ENCODE data around the gene SLC7A4. TPM values are rescaled to one million over a fixed set of nuclear protein-coding genes. Genes with fewer than 3 reads are reported as not detected.

Gene SLC7A4
- total RNA-seq, 1 donor from 2014 or later = under 0.01 TPM

DNA sequence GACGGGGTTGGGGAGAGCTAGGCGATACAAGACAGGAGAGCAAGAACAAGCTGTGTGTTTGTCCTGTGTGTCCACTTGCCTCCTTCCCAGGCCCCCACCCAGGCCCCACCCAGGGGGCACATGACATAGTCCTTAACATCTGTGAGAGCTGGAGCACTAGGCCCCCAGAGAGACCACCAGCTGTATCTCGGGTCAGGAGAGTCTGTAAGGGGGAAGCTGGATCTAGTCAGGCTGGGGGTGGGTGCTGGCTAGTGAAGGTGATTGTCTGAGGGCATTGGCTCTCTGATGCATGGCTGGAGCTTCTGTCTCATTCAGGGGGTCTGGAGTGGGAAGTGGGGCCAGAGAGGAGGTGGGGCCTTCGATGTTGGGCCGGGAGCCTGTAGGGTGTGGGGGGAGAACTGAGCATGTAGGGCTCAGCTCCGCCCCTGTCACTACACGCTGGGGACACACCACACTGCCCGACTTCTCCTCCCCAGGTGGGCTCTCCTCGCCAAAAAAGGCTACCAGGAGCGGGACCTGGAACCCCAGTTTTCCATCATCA lies 16.8 kb downstream of the SLC7A4 start:
- TF ChIP-seq, protein P1, sequence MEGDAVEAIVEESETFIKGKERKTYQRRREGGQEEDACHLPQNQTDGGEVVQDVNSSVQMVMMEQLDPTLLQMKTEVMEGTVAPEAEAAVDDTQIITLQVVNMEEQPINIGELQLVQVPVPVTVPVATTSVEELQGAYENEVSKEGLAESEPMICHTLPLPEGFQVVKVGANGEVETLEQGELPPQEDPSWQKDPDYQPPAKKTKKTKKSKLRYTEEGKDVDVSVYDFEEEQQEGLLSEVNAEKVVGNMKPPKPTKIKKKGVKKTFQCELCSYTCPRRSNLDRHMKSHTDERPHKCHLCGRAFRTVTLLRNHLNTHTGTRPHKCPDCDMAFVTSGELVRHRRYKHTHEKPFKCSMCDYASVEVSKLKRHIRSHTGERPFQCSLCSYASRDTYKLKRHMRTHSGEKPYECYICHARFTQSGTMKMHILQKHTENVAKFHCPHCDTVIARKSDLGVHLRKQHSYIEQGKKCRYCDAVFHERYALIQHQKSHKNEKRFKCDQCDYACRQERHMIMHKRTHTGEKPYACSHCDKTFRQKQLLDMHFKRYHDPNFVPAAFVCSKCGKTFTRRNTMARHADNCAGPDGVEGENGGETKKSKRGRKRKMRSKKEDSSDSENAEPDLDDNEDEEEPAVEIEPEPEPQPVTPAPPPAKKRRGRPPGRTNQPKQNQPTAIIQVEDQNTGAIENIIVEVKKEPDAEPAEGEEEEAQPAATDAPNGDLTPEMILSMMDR (IDR thresholded peaks at IDR 0.05; ENCODE audit: insufficient read depth, low read length, severe bottlenecking) = no peak
- Histone ChIP-seq H3K36me3 (ENCODE audit: control insufficient read depth, insufficient read depth, low read length) (no peaks in the 10 kb centered on the region), H3K27me3 (ENCODE audit: control insufficient read depth, insufficient read depth, low read length) (no peaks in the 10 kb centered on the region), H3K4me3 (ENCODE audit: low read depth, low read length) (no peak overlapping the region)
- FAIRE-seq = no peak
- DNase-seq (ENCODE audit: low read depth) = no peak

- DNase-seq (ENCODE audit: low read depth) = no peak
- H3K4me3 ChIP-seq (ENCODE audit: low read depth, low read length) = peak within 1 kb of the TSS; percentile 46
- FAIRE-seq = no peak
These were observed 17.5 kb downstream of the SLC7A4 start, which contains the start of gene P2RX6 for GRCh38 chr22:21014726-21015465. Gene P2RX6, plus strand, starts transcription at chr22:21015165. Its CDS starts 10 bp downstream, at chr22:21015175.

GRCh38 chr22:21014202-21014725 lies 18.1 kb downstream of the SLC7A4 start:
- Histone ChIP-seq H3K27me3 (ENCODE audit: control insufficient read depth, insufficient read depth, low read length) (no peaks in the 10 kb centered on the region), H3K36me3 (ENCODE audit: control insufficient read depth, insufficient read depth, low read length) (no peaks in the 10 kb centered on the region), H3K4me3 (ENCODE audit: low read depth, low read length) (peak overlapping the region; percentile 46)
- TF ChIP-seq, protein P1 (IDR thresholded peaks at IDR 0.05; ENCODE audit: insufficient read depth, low read length, severe bottlenecking) = no peak
- FAIRE-seq = no peak
- DNase-seq (ENCODE audit: low read depth) = peak; percentile 67

More at GRCh38 chr22:21014726-21015465, 17.5 kb downstream of the SLC7A4 start, which contains the start of gene P2RX6:
- H3K27me3 ChIP-seq (ENCODE audit: control insufficient read depth, insufficient read depth, low read length) = no peaks in the 10 kb centered on the region
- H3K36me3 ChIP-seq (ENCODE audit: control insufficient read depth, insufficient read depth, low read length) = no peaks in the 10 kb centered on the region
- TF ChIP-seq, protein P1 (IDR thresholded peaks at IDR 0.05; ENCODE audit: insufficient read depth, low read length, severe bottlenecking) = no peak

DNA sequence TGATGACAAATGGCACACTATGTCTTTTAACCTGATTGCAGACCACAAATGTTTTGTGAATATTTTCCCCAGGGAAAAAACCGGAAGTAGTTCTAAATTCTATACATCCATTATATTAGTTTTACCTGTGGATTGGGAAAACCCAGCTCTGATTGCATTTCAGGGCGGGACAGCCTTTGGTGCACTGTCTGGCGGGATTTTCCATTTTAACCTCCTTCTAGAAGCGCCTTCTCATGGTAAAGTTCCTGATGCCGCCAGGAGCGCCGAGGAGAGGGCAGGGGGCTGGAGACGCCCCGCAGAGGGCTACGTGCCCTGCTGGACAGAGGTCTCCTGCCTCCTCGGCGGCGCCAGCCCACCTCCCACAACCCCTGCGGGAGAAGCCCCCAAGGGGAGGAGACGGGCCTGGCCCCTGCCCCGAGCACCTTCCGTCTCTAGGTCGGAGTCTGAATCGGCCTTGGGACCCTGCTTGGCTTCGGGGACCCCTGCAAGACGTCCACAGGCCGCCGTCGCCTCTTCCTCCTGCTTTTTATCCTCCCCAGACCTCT lies 18.6 kb downstream of the SLC7A4 start:
- TF ChIP-seq, protein P1 (IDR thresholded peaks at IDR 0.05; ENCODE audit: insufficient read depth, low read length, severe bottlenecking) = no peak
- FAIRE-seq (no peak), DNase-seq (ENCODE audit: low read depth) (peak; percentile 43)
- H3K36me3 ChIP-seq (ENCODE audit: control insufficient read depth, insufficient read depth, low read length) = no peaks in the 10 kb centered on the region
- no peaks in the 10 kb centered on the region for H3K27me3 ChIP-seq (ENCODE audit: control insufficient read depth, insufficient read depth, low read length)
- H3K4me3 ChIP-seq (ENCODE audit: low read depth, low read length) = peak overlapping the region; percentile 46

- TF ChIP-seq, protein P1 (IDR thresholded peaks at IDR 0.05; ENCODE audit: insufficient read depth, low read length, severe bottlenecking) = no peak
- no peak overlapping the region for H3K4me3 ChIP-seq (ENCODE audit: low read depth, low read length)
- no peaks in the 10 kb centered on the region for H3K27me3 ChIP-seq (ENCODE audit: control insufficient read depth, insufficient read depth, low read length)
- DNase-seq (ENCODE audit: low read depth) (no peak), FAIRE-seq (no peak)
- H3K36me3 ChIP-seq (ENCODE audit: control insufficient read depth, insufficient read depth, low read length) = no peaks in the 10 kb centered on the region
These were observed 19.6 kb downstream of the SLC7A4 start for GRCh38 chr22:21012446-21013407.

Measured in bronchial epithelial cell (primary cell).